CD4-positive, alpha-beta T cell (primary cell): ENCODE results near the gene DNAJB2. TPM values are rescaled to one million over a fixed set of nuclear protein-coding genes. Genes with fewer than 3 reads are reported as not detected.

ENCODE experiments used
- ATAC-seq: fragments of 200-7000 bp; cut with Tn5 transposase; one replicate; pipeline ENCODE4 v1.10.0; 2022; ENCODE audit warnings: mild to moderate bottlenecking; ENCODE audit not compliant: poor library complexity
- CTCF ChIA-PET: fragments of 350-600 bp; sonication (Branson Sonifier 250); formaldehyde crosslinking; loops from one replicate; lab custom pipeline; 2021; ENCODE audit warnings: antibody characterized with exemption, inconsistent platforms; lab: Charles Lee
- POLR2A ChIA-PET: fragments of 350-600 bp; sonication (Branson Sonifier 250); formaldehyde crosslinking; loops from one replicate; lab custom pipeline; 2021; ENCODE audit warnings: antibody characterized with exemption, inconsistent platforms; lab: Charles Lee
- DNase-seq, 14 experiments: peaks; one replicate each; pipeline ENCODE4 v3.0.0-alpha.2; 2013 to 2020; ENCODE audit warnings: mixed read lengths in 2 of 14
- H3K27ac ChIP-seq, 2 donors: one replicate each; pipeline versions ENCODE4 v1.5.1 to v1.7.0; 2013; ENCODE audit warnings: low read length in 2 of 2, low read depth in 1 of 2, mild to moderate bottlenecking in 1 of 2
- H3K27me3 ChIP-seq, 2 experiments: 1 replicate in 1 of 2; 2 replicates in 1 of 2; pipeline versions ENCODE4 v1.6.1 to v1.7.0; 2013; ENCODE audit warnings: low read length in 2 of 2, control low read depth in 1 of 2, mild to moderate bottlenecking in 1 of 2, moderate library complexity in 1 of 2; ENCODE audit not compliant: insufficient read depth in 2 of 2, control insufficient read depth in 1 of 2
- H3K36me3 ChIP-seq: one replicate; pipeline ENCODE4 v1.6.1; 2013; ENCODE audit warnings: low read length, control low read depth; ENCODE audit not compliant: insufficient read depth
- H3K4me1 ChIP-seq: one replicate; pipeline ENCODE4 v1.6.1; 2013; ENCODE audit warnings: low read length, control low read depth; ENCODE audit not compliant: insufficient read depth
- H3K4me3 ChIP-seq: one replicate; pipeline ENCODE4 v1.5.1; 2013; ENCODE audit warnings: mild to moderate bottlenecking, low read length, moderate library complexity
- H3K9me3 ChIP-seq, 2 experiments: 1 replicate in 1 of 2; 2 replicates in 1 of 2; pipeline versions ENCODE4 v1.6.1 to v1.7.0; 2013; ENCODE audit warnings: low read length in 2 of 2, mild to moderate bottlenecking in 2 of 2, control low read depth in 1 of 2, moderate library complexity in 1 of 2; ENCODE audit not compliant: control insufficient read depth in 1 of 2, insufficient read depth in 1 of 2
- H3K27ac Mint-ChIP-seq: one replicate; pipeline ENCODE4 v1.8.0; 2020; ENCODE audit warnings: mixed read lengths
- H3K27me3 Mint-ChIP-seq: one replicate; pipeline ENCODE4 v1.8.0; 2021; ENCODE audit warnings: mixed read lengths
- H3K36me3 Mint-ChIP-seq: one replicate; pipeline ENCODE4 v1.8.0; 2021; ENCODE audit warnings: low read depth, mixed read lengths
- H3K4me1 Mint-ChIP-seq: one replicate; pipeline ENCODE4 v1.8.0; 2021; ENCODE audit warnings: low read depth, mixed read lengths
- H3K4me3 Mint-ChIP-seq: one replicate; pipeline ENCODE4 v1.8.0; 2020; ENCODE audit warnings: mild to moderate bottlenecking, mixed read lengths
- H3K9me3 Mint-ChIP-seq: one replicate; pipeline ENCODE4 v1.8.0; 2020; ENCODE audit warnings: mixed read lengths
- CTCF ChIP-seq: fragments of 200-600 bp; IDR thresholded peaks from one replicate; pipeline ENCODE4 v1.8.0; 2022; ENCODE audit warnings: antibody characterized with exemption, mild to moderate bottlenecking
- intact Hi-C, 2 experiments: fragments of 100-400 bp; cut with DNase I in 1 of 2; cut with micrococcal nuclease in 1 of 2; formaldehyde crosslinking; loops; one replicate each; pipeline versions ENCODE4 v1.15.1 to v1.9.0; 2023 to 2025; cut with DNase I, micrococcal nuclease
- microRNA-seq: library from miRNA; unstranded; fragments of <30 nt; microRNA quantifications from one replicate; pipeline ENCODE4 v1.2.0, GENCODE V29; 2021; ENCODE audit warnings: borderline microRNAs expressed, borderline replicate concordance
- total RNA-seq, 174 experiments: library from RNA in 2 of 174; stranded (reverse) in 2 of 174; gene quantifications; one replicate each; pipeline ENCODE4 v1.2.3 and lab custom pipeline; 2021 to 2026

The DNAJB2 gene
- total RNA-seq, 2 experiments from 2014 or later: 151 to 161 TPM

- no peak overlapping the region for H3K27ac Mint-ChIP-seq
- DNase-seq (no peak), ATAC-seq (no peak)
- ChIA-PET POLR2A (no interaction called here), CTCF (no interaction called here)
- no peaks in the 10 kb centered on the region for H3K36me3 ChIP-seq
- H3K36me3 Mint-ChIP-seq: no peaks in the 10 kb centered on the region
- intact Hi-C loops: no loop called here
- H3K9me3 Mint-ChIP-seq: peaks cover 6% of the 10 kb centered on the region
- H3K27me3 Mint-ChIP-seq: peaks cover 87% of the 10 kb centered on the region
- H3K4me1 ChIP-seq: no peaks in the 10 kb centered on the region
- peaks cover 45 to 50% of the 10 kb centered on the region in 2 experiments for H3K27me3 ChIP-seq
- TF ChIP-seq CTCF: no peak
- no peak overlapping the region for H3K27ac ChIP-seq
- H3K9me3 ChIP-seq: peaks cover 10 to 21% of the 10 kb centered on the region in 2 experiments
- no peak overlapping the region for H3K4me3 Mint-ChIP-seq
- no peaks in the 10 kb centered on the region for H3K4me1 Mint-ChIP-seq
- no peak overlapping the region for H3K4me3 ChIP-seq
These were observed 54.9 kb downstream of the DNAJB2 start for GRCh38 chr2:219334076-219334475.

- Mint-ChIP-seq H3K36me3 (no peaks in the 10 kb centered on the region), H3K27me3 (peaks cover 82% of the 10 kb centered on the region), H3K9me3 (peaks cover 8% of the 10 kb centered on the region), H3K27ac (no peak overlapping the region), H3K4me1 (no peaks in the 10 kb centered on the region), H3K4me3 (no peak overlapping the region)
- Histone ChIP-seq H3K9me3 (peaks cover 10 to 21% of the 10 kb centered on the region in 2 experiments), H3K4me1 (no peaks in the 10 kb centered on the region), H3K36me3 (no peaks in the 10 kb centered on the region), H3K4me3 (no peak overlapping the region), H3K27me3 (peaks cover 42 to 43% of the 10 kb centered on the region in 2 experiments), H3K27ac (no peak overlapping the region)
- intact Hi-C loops: no loop called here
- POLR2A ChIA-PET: no interaction called here
- CTCF ChIA-PET: no interaction called here
- ATAC-seq: no peak
- TF ChIP-seq CTCF: no peak
- DNase-seq: no peak
These were observed 56.2 kb downstream of the DNAJB2 start for GRCh38 chr2:219335373-219335786.

Small RNA genes within 50 kb of the gene (microRNA-seq; reads per million reads assigned to microRNA genes)
- not detected for gene MIR153-1

Other genes starting within 250 kb of the DNAJB2 start
- not detected for gene CFAP65, start 237.8 kb upstream of the DNAJB2 start, total RNA-seq
- not detected for gene IHH, start 218.4 kb upstream of the DNAJB2 start, total RNA-seq
- gene NHEJ1, start 118.6 kb upstream of the DNAJB2 start, total RNA-seq: 1 to 10 TPM; 7.2 to 8.5 TPM
- under 1 TPM; 0.36 to 0.96 TPM for gene SLC23A3, start 109.3 kb upstream of the DNAJB2 start, total RNA-seq
- 10 to 100 TPM; 42.3 to 43.4 TPM for gene CNPPD1, start 102.4 kb upstream of the DNAJB2 start, total RNA-seq
- 10 to 100 TPM; 82.3 to 83.2 TPM for gene RETREG2, start 101.1 kb upstream of the DNAJB2 start, total RNA-seq
- gene ZFAND2B, start 72.6 kb upstream of the DNAJB2 start, total RNA-seq: 10 to 100 TPM; 65.9 to 67.4 TPM
- 1 to 10 TPM; 2.6 to 3.1 TPM for gene ABCB6, start 60.4 kb upstream of the DNAJB2 start, total RNA-seq
- 100 to 1,000 TPM; 105 to 106 TPM for gene ATG9A, start 49.7 kb upstream of the DNAJB2 start, total RNA-seq
- 100 to 1,000 TPM; 128 to 135 TPM for gene ANKZF1, start 49.6 kb upstream of the DNAJB2 start, total RNA-seq
- gene GLB1L, start 33.9 kb upstream of the DNAJB2 start, total RNA-seq: 1 to 10 TPM; 2.4 to 3.0 TPM
- gene STK16, start 33.9 kb upstream of the DNAJB2 start, total RNA-seq: 10 to 100 TPM; 11.2 to 14.1 TPM
- not detected for gene TUBA4B, start 26.1 kb upstream of the DNAJB2 start, total RNA-seq
- gene TUBA4A, start 25.4 kb upstream of the DNAJB2 start, total RNA-seq: 100 to 1,000 TPM; 183 to 185 TPM
- gene PTPRN, start 30.0 kb downstream of the DNAJB2 start, total RNA-seq: not detected
- gene RESP18, start 53.4 kb downstream of the DNAJB2 start, total RNA-seq: not detected
- gene DNPEP, start 108.5 kb downstream of the DNAJB2 start, total RNA-seq: 10 to 100 TPM; 99.0 to 99.9 TPM
- gene DES, start 139.0 kb downstream of the DNAJB2 start, total RNA-seq: not detected
- 10 to 100 TPM; 15.3 to 17.7 TPM for gene SPEG, start 155.5 kb downstream of the DNAJB2 start, total RNA-seq
- 10 to 100 TPM; 13.3 to 14.4 TPM for gene GMPPA, start 219.5 kb downstream of the DNAJB2 start, total RNA-seq
- under 1 TPM; 0.08 to 0.17 TPM for gene ASIC4, start 235.1 kb downstream of the DNAJB2 start, total RNA-seq